Skeletal muscle satellite cell (primary cell): ENCODE measurements around the gene GZMM.

ENCODE experiments used
- H3K27me3 ChIP-seq: 2 replicates; pipeline ENCODE4 v1.7.0; 2013; ENCODE audit warnings: low read length; ENCODE audit not compliant: control insufficient read depth, insufficient read depth
- H3K36me3 ChIP-seq: 2 replicates; pipeline ENCODE4 v1.7.0; 2013; ENCODE audit warnings: mild to moderate bottlenecking, control low read depth, low read length; ENCODE audit not compliant: insufficient read depth
- H3K4me1 ChIP-seq: 2 replicates; pipeline ENCODE4 v1.7.0; 2013; ENCODE audit warnings: low read length; ENCODE audit not compliant: control insufficient read depth, insufficient read depth
- H3K4me2 ChIP-seq: 2 replicates; pipeline ENCODE4 v1.7.0; 2013; ENCODE audit warnings: mild to moderate bottlenecking, low read length
- H3K4me3 ChIP-seq: 2 replicates; pipeline ENCODE4 v1.7.0; 2013; ENCODE audit warnings: low read length
- H3K9ac ChIP-seq: 2 replicates; pipeline ENCODE4 v1.7.0; 2013; ENCODE audit warnings: mild to moderate bottlenecking, low read depth, low read length, moderate library complexity
- H3K9me3 ChIP-seq: replicated peaks from 2 replicates; pipeline ENCODE4 v1.7.0; 2013; ENCODE audit warnings: mild to moderate bottlenecking, control low read depth, low read length

Gene GZMM

DNA sequence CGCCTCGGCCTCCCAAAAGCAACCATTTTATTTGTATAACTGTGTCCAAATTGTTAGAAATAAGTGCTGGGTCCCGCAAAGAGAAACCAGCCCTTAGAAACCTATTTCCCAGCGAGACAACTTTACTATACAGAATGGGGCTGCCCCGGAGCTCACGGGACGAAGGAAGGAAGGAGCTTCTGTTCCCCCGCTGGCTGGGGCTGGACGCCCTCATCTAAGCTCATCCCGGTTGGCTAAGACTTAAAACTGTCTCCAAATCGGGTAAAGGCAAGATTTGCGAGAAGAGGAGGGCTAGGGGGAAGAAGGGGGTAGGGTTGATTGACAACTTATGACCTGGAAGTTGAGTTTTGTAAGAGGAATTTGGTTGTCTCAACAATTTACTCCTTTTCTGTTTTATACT is 16.3 kb downstream of the GZMM start:
- Histone ChIP-seq H3K4me2 (no peak overlapping the region), H3K4me3 (no peak overlapping the region), H3K36me3 (no peaks in the 10 kb centered on the region), H3K27me3 (no peaks in the 10 kb centered on the region), H3K4me1 (peaks cover 6% of the 10 kb centered on the region), H3K9me3 (no peaks in the 10 kb centered on the region), H3K9ac (no peak overlapping the region)

DNA sequence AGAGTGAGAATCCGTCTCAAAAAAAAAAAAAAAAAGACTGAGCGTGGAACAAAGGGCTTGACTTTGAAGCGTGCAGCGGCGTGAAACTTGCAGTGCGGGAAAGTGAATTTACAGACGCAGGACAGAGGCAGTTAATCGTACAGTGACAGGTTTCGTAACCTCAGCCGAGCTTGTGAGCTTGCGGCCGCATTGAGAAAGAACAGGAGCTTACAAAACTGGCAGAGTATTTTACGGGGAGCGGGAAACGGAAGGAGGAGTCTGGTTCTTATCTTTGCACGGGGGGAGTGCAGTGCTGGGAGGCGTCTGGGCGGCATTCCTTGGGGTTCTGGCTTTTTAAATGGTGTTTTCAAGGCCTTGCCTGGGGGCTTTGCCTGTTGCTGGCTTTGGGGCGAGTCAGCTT is 22.6 kb downstream of the GZMM start:
- no peaks in the 10 kb centered on the region for H3K36me3 ChIP-seq

DNA sequence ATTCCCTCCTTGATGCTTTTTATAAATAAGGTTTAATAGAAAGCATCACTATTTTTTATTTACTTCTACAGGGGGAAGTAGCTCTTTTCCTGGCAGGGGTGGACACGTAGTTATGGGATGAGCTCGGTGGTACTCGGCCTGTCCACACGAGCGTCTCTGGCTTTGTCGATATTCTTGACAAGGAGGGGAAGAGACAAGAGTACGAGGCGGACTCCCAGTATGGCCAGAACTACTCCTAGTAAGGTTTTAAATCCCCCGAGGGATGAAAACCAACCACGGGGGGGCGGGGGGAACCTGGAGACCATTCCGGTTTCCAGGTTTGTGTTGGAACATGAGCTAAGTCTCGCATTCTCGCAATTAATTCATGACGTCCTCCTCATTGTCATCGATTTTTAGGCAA is 23.0 kb downstream of the GZMM start:
- H3K4me3 ChIP-seq, result no peak overlapping the region
- H3K27me3 ChIP-seq, result no peaks in the 10 kb centered on the region
- H3K9ac ChIP-seq, result no peak overlapping the region
- H3K36me3 ChIP-seq, result no peaks in the 10 kb centered on the region
- H3K4me2 ChIP-seq, result no peak overlapping the region
- peaks cover 8% of the 10 kb centered on the region for H3K4me1 ChIP-seq
- H3K9me3 ChIP-seq, result no peaks in the 10 kb centered on the region

More for the DNA sequence above, 22.6 kb downstream of the GZMM start:
- no peak overlapping the region for H3K9ac ChIP-seq
- peaks cover 4% of the 10 kb centered on the region for H3K4me1 ChIP-seq
- no peaks in the 10 kb centered on the region for H3K9me3 ChIP-seq
- no peak overlapping the region for H3K4me2 ChIP-seq
- H3K4me3 ChIP-seq, result no peak overlapping the region
- no peaks in the 10 kb centered on the region for H3K27me3 ChIP-seq

DNA sequence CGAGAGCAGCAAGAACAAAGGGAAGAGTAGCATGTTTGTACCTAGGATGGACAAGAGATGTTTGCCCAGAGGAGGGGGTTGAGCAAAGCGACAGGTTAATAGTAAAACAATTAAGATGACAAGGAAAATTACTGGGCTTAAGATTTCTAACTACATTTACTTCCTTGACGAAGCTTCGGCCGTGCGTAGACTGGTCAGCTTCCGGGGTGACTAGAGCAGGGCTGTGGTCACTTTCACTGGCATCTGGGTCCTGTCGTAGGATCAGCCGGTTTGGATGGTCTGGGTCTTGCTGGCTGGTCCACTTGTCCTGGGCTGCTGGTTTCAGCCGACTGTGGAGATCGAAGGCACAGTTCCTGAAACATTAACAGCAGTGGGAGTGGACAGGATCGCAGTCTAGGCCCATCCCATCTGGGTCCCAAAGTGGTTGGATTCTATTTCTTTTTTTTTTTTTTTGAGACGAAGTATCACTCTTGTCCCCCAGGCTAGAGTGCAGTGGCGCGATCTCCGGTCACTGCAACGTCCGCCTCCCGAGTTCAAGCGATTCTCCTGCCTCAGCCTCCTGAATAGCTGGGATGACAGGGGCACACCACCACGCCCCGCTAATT is 23.5 kb downstream of the GZMM start:
- H3K4me2 ChIP-seq, result no peak overlapping the region
- no peak overlapping the region for H3K9ac ChIP-seq
- peaks cover 8% of the 10 kb centered on the region for H3K4me1 ChIP-seq
- no peak overlapping the region for H3K4me3 ChIP-seq
- no peaks in the 10 kb centered on the region for H3K36me3 ChIP-seq
- no peaks in the 10 kb centered on the region for H3K9me3 ChIP-seq
- no peaks in the 10 kb centered on the region for H3K27me3 ChIP-seq

DNA sequence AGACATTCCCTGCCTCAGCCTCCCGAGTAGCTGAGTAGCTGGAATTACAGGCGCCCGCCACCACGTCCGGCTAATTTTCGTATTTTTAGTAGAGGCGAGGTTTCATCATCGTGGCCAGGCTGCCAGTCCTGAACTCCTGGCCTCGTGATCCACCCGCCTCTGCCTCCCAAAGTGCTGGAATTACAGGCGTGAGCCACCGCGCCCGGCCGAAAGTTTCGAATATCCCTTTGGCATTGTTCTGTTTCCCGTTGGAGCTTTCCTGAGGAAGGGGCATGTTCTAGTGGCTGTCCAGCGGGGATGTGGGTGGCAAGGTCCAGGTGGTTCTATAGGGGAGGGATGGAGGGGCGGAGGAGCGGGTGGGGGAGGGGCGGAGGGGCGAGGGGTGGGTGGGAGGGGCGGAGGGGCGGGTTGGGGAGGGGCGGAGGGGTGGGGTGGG is 26.4 kb downstream of the GZMM start:
- peaks cover 22% of the 10 kb centered on the region for H3K4me1 ChIP-seq
- no peaks in the 10 kb centered on the region for H3K27me3 ChIP-seq
- no peak overlapping the region for H3K4me2 ChIP-seq
- no peak overlapping the region for H3K4me3 ChIP-seq
- no peaks in the 10 kb centered on the region for H3K36me3 ChIP-seq
- H3K9me3 ChIP-seq, result no peaks in the 10 kb centered on the region
- no peak overlapping the region for H3K9ac ChIP-seq

DNA sequence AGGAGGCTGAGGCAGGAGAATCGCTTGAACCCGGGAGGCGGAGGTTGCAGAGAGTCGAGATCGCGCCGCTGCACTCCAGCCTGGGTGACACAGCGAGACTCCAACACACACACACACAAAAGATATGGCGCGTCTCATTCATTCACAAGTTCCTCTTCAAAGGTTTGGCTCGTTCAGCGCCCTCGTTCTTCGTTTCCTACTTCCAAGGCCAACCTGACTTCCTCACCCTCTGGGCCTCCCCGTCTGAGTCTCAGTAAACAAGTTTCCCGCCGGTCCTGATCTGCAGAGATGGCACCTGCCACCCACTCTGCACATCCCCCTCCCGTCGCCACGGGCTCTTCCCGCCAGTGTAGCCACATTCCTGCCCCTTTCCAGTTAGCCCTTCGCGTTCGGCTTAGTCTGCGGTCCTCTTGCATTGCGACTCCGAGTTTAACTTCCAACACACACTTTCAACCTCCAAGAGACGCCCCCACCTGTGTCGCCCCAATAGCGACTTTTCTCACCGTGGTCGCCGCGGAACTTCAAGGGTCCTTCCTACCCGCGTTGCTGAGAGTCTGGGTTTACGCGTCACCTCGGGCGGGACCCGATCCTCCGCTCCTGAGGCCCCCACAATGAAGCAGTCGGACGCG is 27.2 kb downstream of the GZMM start:
- Histone ChIP-seq H3K9me3 (no peaks in the 10 kb centered on the region), H3K27me3 (no peaks in the 10 kb centered on the region), H3K4me2 (peak overlapping the region; percentile 89), H3K36me3 (no peaks in the 10 kb centered on the region), H3K9ac (peak overlapping the region; percentile 74), H3K4me1 (peaks cover 29% of the 10 kb centered on the region), H3K4me3 (peak overlapping the region; percentile 90)

DNA sequence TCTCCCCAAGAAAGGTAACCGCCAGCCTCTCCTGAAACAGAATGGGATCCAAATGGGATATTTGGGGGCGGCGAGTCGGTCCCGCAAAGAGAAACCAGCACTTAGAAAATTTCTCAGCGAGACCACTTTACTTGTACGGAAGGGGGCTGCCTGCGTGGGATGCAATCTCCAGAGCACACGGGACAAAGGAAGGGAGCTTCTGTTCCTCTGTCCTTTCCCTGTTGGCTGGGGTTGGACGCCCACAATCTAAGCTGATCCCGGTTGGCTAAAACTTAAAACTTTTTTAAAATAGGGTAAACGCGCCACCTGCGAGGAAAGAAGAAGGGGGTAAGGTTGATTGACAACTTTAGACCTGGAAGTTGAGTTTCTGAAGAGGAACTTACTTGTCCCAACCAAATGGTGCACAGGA is 27.7 kb downstream of the GZMM start:
- Histone ChIP-seq H3K9ac (peak overlapping the region; percentile 74), H3K4me1 (peaks cover 34% of the 10 kb centered on the region), H3K36me3 (no peaks in the 10 kb centered on the region), H3K27me3 (no peaks in the 10 kb centered on the region), H3K9me3 (no peaks in the 10 kb centered on the region), H3K4me3 (peak overlapping the region; percentile 90), H3K4me2 (peak overlapping the region; percentile 89)

DNA sequence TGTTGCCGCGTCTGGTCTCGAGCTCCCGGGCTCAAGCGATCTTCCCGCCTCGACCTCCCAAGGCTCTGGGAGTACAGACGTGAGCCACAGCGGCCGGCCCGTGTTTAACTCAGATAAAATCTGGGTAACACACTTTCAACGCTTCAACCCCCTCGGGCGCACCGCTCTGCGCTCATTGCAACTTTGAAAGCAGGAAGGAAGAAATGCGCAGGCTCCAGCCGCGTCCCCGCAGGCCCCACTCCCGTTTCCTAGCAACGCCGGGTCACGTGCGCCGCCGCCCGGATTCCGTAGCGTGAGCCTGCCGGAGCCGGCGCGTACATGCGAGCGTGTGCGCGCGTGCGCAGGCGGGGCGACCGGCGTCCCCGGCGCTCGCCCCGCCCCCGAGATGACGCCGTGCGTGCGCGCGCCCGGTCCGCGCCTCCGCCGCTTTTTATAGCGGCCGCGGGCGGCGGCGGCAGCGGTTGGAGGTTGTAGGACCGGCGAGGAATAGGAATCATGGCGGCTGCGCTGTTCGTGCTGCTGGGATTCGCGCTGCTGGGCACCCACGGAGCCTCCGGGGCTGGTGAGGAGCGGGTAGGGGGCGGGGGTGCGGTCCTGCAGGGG is 28.4 kb downstream of the GZMM start, which contains the start of gene BSG:
TSS of gene BSG (plus strand) at position 457 of the 603 bp plus-strand sequence. CDS start at position 496, 39 bp downstream.
- Histone ChIP-seq H3K36me3 (peaks cover 4% of the 10 kb centered on the region), H3K4me3 (peak within 1 kb of the TSS; percentile 90), H3K9ac (peak within 1 kb of the TSS; percentile 96), H3K4me1 (peaks cover 41% of the 10 kb centered on the region), H3K9me3 (no peaks in the 10 kb centered on the region), H3K4me2 (peak within 1 kb of the TSS; percentile 100), H3K27me3 (no peaks in the 10 kb centered on the region)

DNA sequence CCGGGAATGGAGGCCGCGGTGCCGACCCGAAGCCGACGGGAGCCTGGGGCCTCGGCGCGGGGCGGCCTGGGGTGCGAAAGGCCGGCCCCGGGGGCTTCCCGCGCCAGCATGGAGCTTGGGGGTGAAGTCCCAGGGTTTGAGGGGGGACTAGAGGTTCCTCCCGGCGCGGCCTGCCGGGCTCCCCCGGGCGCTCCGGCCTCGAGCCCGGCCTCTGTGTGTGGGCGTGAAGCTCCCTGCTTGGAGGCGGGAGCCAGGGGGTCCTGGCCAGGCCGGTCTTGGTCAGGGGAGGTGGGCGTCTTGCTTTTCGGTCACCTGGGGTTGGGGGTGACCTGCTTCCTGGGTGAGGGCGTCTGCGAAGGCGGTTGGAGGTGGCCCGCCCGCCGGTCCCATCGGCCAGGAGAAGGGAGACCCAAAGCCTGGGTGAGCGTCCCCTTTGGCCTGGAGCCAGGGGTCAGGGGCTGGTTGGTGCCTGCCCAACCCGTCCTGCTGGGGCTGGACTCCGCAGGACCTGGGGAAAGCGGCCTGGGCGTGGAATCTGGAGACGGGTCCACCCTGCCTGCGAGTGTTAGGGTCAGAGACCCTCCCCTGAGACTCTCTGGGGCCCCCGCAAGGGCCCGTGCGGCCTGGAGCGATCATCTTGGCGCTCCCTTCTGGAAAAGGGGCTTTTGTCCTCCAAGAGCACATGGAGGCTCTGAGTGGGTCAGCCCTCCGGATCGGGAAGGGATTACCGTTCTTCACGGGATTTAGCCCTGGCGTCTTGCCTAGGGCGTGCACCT is 29.1 kb downstream of the GZMM start:
- H3K4me2 ChIP-seq, result peak overlapping the region; percentile 100
- H3K9ac ChIP-seq, result peak overlapping the region; percentile 96
- no peaks in the 10 kb centered on the region for H3K9me3 ChIP-seq
- no peaks in the 10 kb centered on the region for H3K27me3 ChIP-seq
- H3K4me1 ChIP-seq, result peaks cover 43% of the 10 kb centered on the region
- peaks cover 5% of the 10 kb centered on the region for H3K36me3 ChIP-seq
- H3K4me3 ChIP-seq, result peak overlapping the region; percentile 90

DNA sequence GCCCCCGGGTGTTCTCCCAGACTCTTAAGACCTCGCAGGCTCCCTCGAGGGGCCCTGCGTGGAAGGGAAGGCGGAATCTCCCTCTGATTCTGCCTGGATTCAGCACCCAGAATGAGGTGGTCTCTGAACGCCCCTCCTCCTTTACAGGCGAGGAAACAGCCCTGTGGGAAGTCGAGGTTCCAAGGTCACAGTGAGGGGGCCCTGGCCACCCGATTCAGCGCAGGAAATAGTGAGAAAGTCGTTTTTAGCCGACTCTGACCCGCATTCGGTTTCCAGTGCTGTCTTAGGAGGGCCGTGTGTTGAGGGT is 29.6 kb downstream of the GZMM start:
- H3K4me3 ChIP-seq, result peak overlapping the region; percentile 90
- no peaks in the 10 kb centered on the region for H3K9me3 ChIP-seq
- H3K36me3 ChIP-seq, result peaks cover 9% of the 10 kb centered on the region
- peak overlapping the region; percentile 96 for H3K9ac ChIP-seq
- peaks cover 43% of the 10 kb centered on the region for H3K4me1 ChIP-seq
- peak overlapping the region; percentile 100 for H3K4me2 ChIP-seq
- H3K27me3 ChIP-seq, result no peaks in the 10 kb centered on the region

DNA sequence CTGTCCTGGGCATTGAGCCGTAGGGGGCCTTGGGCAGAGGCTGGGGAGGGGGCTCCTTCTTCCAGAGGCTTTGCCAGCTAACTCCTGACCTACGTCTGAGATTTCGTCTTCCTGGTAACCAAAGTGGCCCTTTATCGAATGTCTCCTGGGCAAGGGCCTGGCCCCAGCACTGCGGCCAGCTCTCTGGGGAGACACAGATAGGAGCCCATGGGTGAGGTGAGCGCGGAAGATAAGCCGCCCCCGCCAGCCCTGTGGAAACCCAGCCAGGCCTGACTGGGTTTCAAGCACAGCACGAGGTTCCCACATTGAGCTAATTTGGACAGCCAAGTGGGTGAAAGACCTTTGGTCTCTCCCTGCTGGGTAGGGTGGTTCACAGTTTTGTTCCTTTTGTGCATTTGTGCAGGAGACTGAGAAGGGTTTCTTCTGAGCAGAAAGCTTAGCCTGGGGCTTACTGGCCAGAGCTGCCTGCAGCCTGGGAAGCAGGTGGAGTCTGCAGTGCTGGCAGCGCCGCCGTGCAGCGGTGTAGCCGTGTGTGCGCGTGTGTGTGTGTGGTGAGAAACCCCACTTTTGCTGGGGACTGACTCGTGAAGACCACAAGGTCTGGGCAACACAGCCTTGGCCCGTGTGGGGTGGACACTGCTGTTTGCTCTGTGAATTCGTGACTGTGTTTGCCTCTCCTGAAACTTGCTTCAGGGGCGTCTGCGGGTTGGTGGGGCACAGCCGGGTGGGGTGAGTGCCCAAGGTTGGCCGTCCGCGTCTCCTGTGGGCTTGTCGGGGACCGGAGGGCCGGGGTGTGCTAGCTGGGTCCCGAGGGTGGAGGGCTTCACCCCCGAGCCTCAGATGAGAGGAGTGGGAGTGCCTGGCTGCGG is 31.0 kb downstream of the GZMM start:
- Histone ChIP-seq H3K4me1 (peaks cover 43% of the 10 kb centered on the region), H3K9ac (no peak overlapping the region), H3K36me3 (peaks cover 9% of the 10 kb centered on the region)

More for the DNA sequence above, 31.0 kb downstream of the GZMM start:
- Histone ChIP-seq H3K4me3 (peak overlapping the region; percentile 58), H3K4me2 (peak overlapping the region; percentile 85), H3K9me3 (no peaks in the 10 kb centered on the region), H3K27me3 (no peaks in the 10 kb centered on the region)
